ENCODE results near the gene VPS11. TPM values are rescaled to one million over a fixed set of nuclear protein-coding genes. Genes with fewer than 3 reads are reported as not detected.
A peak's percentile ranks its signal among the peaks of the same experiment; 100 is the strongest.

VPS11 gene
- total RNA-seq, 1 donor from 2014 or later, result 32.6 TPM

DNA sequence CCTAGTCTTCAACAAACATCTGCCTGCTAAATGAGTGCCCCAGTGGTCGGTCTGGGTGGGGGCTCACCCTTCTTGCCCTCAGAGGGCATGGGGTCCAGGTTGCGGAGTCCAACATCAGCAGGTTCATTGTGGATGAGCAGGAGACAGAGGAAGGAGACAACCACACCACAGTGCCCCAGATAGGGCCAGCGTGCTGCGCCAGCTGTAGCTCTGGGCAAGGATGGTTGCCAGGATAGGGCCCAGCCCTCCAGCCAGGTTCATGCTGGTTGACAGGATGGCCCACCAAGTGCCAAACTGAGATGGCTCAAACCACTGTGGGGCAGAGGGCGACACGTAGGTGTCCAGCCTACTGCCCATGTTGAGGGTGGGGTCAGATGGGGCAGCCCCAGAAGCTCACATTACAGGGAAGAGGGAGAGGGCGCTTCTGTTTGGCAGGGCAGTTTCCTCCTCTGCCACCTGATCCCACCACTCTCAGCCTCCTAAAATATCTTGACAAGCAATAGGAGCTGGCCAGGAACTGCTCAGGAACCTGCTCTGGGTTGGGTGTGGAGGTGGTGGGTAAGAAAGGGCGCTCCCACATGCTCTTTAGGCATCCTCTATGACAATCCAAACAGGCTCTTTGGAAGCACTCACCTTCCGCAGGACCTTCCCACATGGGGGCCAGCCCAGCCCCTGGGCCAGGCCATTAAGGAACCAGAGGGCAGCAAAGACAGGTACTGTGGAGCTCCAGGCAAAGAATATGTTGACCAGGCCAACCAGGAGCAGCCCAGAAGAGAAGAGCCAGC, 39.9 kb upstream of the VPS11 start:
- H3K4me3 Mint-ChIP-seq, result no peak overlapping the region
- DNase-seq (ENCODE audit: low spot score in 2 of 2, unreplicated experiment in 2 of 2), result no peak
- no peaks in the 10 kb centered on the region for H3K9me3 Mint-ChIP-seq
- no peaks in the 10 kb centered on the region for H3K27me3 Mint-ChIP-seq (ENCODE audit: low read depth)
- peaks cover 19% of the 10 kb centered on the region for H3K4me1 Mint-ChIP-seq
- peaks cover 17% of the 10 kb centered on the region for H3K36me3 Mint-ChIP-seq
- no peak overlapping the region for H3K27ac Mint-ChIP-seq
- TF ChIP-seq, protein P1, sequence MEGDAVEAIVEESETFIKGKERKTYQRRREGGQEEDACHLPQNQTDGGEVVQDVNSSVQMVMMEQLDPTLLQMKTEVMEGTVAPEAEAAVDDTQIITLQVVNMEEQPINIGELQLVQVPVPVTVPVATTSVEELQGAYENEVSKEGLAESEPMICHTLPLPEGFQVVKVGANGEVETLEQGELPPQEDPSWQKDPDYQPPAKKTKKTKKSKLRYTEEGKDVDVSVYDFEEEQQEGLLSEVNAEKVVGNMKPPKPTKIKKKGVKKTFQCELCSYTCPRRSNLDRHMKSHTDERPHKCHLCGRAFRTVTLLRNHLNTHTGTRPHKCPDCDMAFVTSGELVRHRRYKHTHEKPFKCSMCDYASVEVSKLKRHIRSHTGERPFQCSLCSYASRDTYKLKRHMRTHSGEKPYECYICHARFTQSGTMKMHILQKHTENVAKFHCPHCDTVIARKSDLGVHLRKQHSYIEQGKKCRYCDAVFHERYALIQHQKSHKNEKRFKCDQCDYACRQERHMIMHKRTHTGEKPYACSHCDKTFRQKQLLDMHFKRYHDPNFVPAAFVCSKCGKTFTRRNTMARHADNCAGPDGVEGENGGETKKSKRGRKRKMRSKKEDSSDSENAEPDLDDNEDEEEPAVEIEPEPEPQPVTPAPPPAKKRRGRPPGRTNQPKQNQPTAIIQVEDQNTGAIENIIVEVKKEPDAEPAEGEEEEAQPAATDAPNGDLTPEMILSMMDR (IDR thresholded peaks at IDR 0.05; ENCODE audit: unreplicated experiment), result no peak

GRCh38 chr11:119028346-119029068, 39.1 kb upstream of the VPS11 start:
- H3K4me3 Mint-ChIP-seq, result no peak overlapping the region
- H3K27me3 Mint-ChIP-seq (ENCODE audit: low read depth), result no peaks in the 10 kb centered on the region
- H3K9me3 Mint-ChIP-seq, result no peaks in the 10 kb centered on the region
- peaks cover 15% of the 10 kb centered on the region for H3K4me1 Mint-ChIP-seq
- H3K36me3 Mint-ChIP-seq, result peaks cover 15% of the 10 kb centered on the region
- TF ChIP-seq, protein P1 (IDR thresholded peaks at IDR 0.05; ENCODE audit: unreplicated experiment), result no peak
- no peak overlapping the region for H3K27ac Mint-ChIP-seq
- no peak for DNase-seq (ENCODE audit: low spot score in 2 of 2, unreplicated experiment in 2 of 2)

DNA sequence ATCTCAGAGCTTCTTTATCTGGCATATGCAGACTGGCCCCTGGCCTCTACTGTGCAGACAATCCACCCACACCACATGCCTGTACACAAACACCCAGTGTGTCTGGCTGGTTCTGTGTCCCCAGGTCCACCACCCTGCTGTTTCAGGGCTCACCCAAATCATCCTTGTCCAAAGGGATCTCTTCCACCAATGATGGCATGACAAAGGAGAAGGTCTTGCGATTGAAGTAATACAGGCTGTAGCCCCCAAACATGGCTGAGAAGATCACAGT, 38.6 kb upstream of the VPS11 start:
- H3K9me3 Mint-ChIP-seq, result no peaks in the 10 kb centered on the region
- TF ChIP-seq, protein P1 (IDR thresholded peaks at IDR 0.05; ENCODE audit: unreplicated experiment), result no peak
- DNase-seq (ENCODE audit: low spot score in 2 of 2, unreplicated experiment in 2 of 2), result no peak
- peaks cover 14% of the 10 kb centered on the region for H3K4me1 Mint-ChIP-seq
- peaks cover 14% of the 10 kb centered on the region for H3K36me3 Mint-ChIP-seq
- peak overlapping the region; percentile 15 for H3K27ac Mint-ChIP-seq
- H3K27me3 Mint-ChIP-seq (ENCODE audit: low read depth), result no peaks in the 10 kb centered on the region
- H3K4me3 Mint-ChIP-seq, result peak overlapping the region; percentile 68

- H3K36me3 Mint-ChIP-seq, result peaks cover 14% of the 10 kb centered on the region
- DNase-seq (ENCODE audit: low spot score in 2 of 2, unreplicated experiment in 2 of 2), result no peak
Measured at GRCh38 chr11:119029340-119030028, 38.1 kb upstream of the VPS11 start.

DNA sequence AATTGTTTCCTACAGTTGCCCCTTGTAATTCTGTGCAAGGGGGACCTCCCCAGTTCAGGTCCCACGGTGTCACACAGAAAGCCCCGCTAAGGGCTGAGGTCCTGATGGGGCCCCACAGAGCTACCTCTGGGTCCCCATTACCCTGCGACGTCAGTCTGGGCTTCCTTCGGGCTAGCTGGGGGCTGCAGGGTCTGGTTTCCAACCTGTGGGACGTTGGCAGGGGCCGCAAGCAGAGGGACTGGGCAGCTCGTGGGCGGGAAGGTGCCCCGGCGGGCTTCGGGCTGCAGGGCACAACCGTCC, 37.6 kb upstream of the VPS11 start:
- H3K9me3 Mint-ChIP-seq, result no peaks in the 10 kb centered on the region
- peak overlapping the region; percentile 15 for H3K27ac Mint-ChIP-seq
- peaks cover 14% of the 10 kb centered on the region for H3K4me1 Mint-ChIP-seq
- peak overlapping the region; percentile 68 for H3K4me3 Mint-ChIP-seq
- DNase-seq (ENCODE audit: low spot score in 2 of 2, unreplicated experiment in 2 of 2), result no peak
- H3K27me3 Mint-ChIP-seq (ENCODE audit: low read depth), result no peaks in the 10 kb centered on the region
- peaks cover 10% of the 10 kb centered on the region for H3K36me3 Mint-ChIP-seq
- TF ChIP-seq, protein P1 (IDR thresholded peaks at IDR 0.05; ENCODE audit: unreplicated experiment), result no peak

More at GRCh38 chr11:119029340-119030028, 38.1 kb upstream of the VPS11 start:
- TF ChIP-seq, protein P1 (IDR thresholded peaks at IDR 0.05; ENCODE audit: unreplicated experiment), result no peak
- Mint-ChIP-seq H3K4me1 (peaks cover 14% of the 10 kb centered on the region), H3K27me3 (ENCODE audit: low read depth) (no peaks in the 10 kb centered on the region), H3K9me3 (no peaks in the 10 kb centered on the region), H3K4me3 (peak overlapping the region; percentile 68), H3K27ac (peak overlapping the region; percentile 15)

All from mesothelial cell of epicardium (in vitro differentiated cells).